Gastrocnemius medialis (tissue), 4 donors: ENCODE measurements around the gene PPP3R2. TPM values are rescaled to one million over a fixed set of nuclear protein-coding genes. Genes with fewer than 3 reads are reported as not detected.

ENCODE experiments used
- ATAC-seq, 2 donors: fragments of 150-250 bp; one replicate each; pipeline ENCODE4 v1.9.1; 2016
- DNase-seq, 2 donors: peaks; one replicate each; pipeline ENCODE4 v3.0.0-alpha.2; 2019
- H3K27ac ChIP-seq, 4 donors: fragments of 200-600 bp; sonication (generic); 1 replicate in 1 of 4; 2 replicates in 3 of 4; pipeline ENCODE4 v1.5.1; 2016 to 2018; ENCODE audit warnings: mild to moderate bottlenecking in 2 of 4, moderate library complexity in 1 of 4
- H3K27me3 ChIP-seq, 3 donors: fragments of 200-600 bp; sonication (generic) in 2 of 3; 1 replicate in 1 of 3; 2 replicates in 2 of 3; pipeline versions ENCODE4 v1.5.1 to v1.6.0; 2016 to 2019; ENCODE audit warnings: mild to moderate bottlenecking in 1 of 3, moderate library complexity in 1 of 3
- H3K36me3 ChIP-seq, 2 donors: fragments of 200-600 bp; sonication (generic) in 1 of 2; one replicate each; pipeline ENCODE4 v1.5.1; 2017 to 2018
- H3K4me1 ChIP-seq, 2 donors: fragments of 200-600 bp; sonication (generic) in 1 of 2; one replicate each; pipeline ENCODE4 v1.5.1; 2016 to 2017; ENCODE audit warnings: mild to moderate bottlenecking in 2 of 2
- H3K4me3 ChIP-seq, 4 donors: fragments of 200-600 bp; sonication (generic) in 3 of 4; 1 replicate in 1 of 4; 2 replicates in 3 of 4; pipeline ENCODE4 v1.5.1; 2016 to 2019; ENCODE audit warnings: mild to moderate bottlenecking in 2 of 4
- H3K9me3 ChIP-seq, 3 donors: fragments of 200-600 bp; sonication (generic) in 2 of 3; 1 replicate in 1 of 3; 2 replicates in 2 of 3; pipeline ENCODE4 v1.5.1; 2016 to 2019
- CTCF ChIP-seq, 5 experiments: fragments of 450-650 bp in 3 of 5; fragments of 200-600 bp in 2 of 5; sonication (generic) in 2 of 5; IDR thresholded peaks in 4 of 5; conservative IDR thresholded peaks in 1 of 5; 1 replicate in 4 of 5; 2 replicates in 1 of 5; pipeline ENCODE4 v1.5.1; 2016 to 2019; ENCODE audit warnings: antibody characterized with exemption in 5 of 5, mild to moderate bottlenecking in 3 of 5, moderate library complexity in 3 of 5
- POLR2A ChIP-seq, 2 donors: fragments of 450-650 bp; IDR thresholded peaks; one replicate each; pipeline ENCODE4 v1.6.1; 2017; ENCODE audit warnings: antibody characterized with exemption in 2 of 2, mild to moderate bottlenecking in 2 of 2, moderate library complexity in 2 of 2
- in situ Hi-C, 4 donors: fragments of 200-750 bp; cut with MboI; loops; one replicate each; pipeline versions ENCODE4 v1.15.0 to v1.8.0; 2017; ENCODE audit warnings: low sequenced_read_pairs in 4 of 4
- intact Hi-C: fragments of 100-400 bp; cut with DNase I; formaldehyde crosslinking; loops from one replicate; pipeline ENCODE4 v1.15.1; 2023; ENCODE audit warnings: low total_unique reads
- total RNA-seq, 4 donors: library from RNA; depleted of rRNA; stranded (reverse); fragments of >200 nt; gene quantifications; one replicate each; pipeline versions ENCODE4 v1.1.0 to v1.2.3, GENCODE V29; 2016

Gene PPP3R2
- total RNA-seq, 4 donors from 2014 or later = not detected

GRCh38 chr9:101605547-101605946 is 10.8 kb upstream of the PPP3R2 start:
- no peaks in the 10 kb centered on the region for H3K4me1 ChIP-seq
- no peaks in the 10 kb centered on the region for H3K9me3 ChIP-seq
- no peak overlapping the region for H3K27ac ChIP-seq
- TF ChIP-seq POLR2A (IDR thresholded peaks at IDR 0.05) (no peak), CTCF (IDR thresholded peaks at IDR 0.05 in 4 of 5, conservative IDR thresholded peaks at IDR 0.05 in 1 of 5) (no peak)
- intact Hi-C loops = no loop called here
- H3K36me3 ChIP-seq = no peaks in the 10 kb centered on the region
- no peak overlapping the region for H3K4me3 ChIP-seq
- in situ Hi-C loops = no loop called here
- DNase-seq (no peak), ATAC-seq (no peak)
- no peaks in the 10 kb centered on the region for H3K27me3 ChIP-seq

- DNase-seq = no peak
These were observed 9.5 kb upstream of the PPP3R2 start for GRCh38 chr9:101604296-101604695.

GRCh38 chr9:101601904-101602765 is 7.4 kb upstream of the PPP3R2 start:
- DNase-seq = no peak
- H3K36me3 ChIP-seq = no peaks in the 10 kb centered on the region
- no peak overlapping the region for H3K4me3 ChIP-seq
- ATAC-seq = no peak
- TF ChIP-seq POLR2A (IDR thresholded peaks at IDR 0.05) = no peak
- peak in 4 of 5 experiments; percentile 15 to 62 (median 43) for TF ChIP-seq CTCF (IDR thresholded peaks at IDR 0.05 in 4 of 5, conservative IDR thresholded peaks at IDR 0.05 in 1 of 5)
- H3K9me3 ChIP-seq = no peaks in the 10 kb centered on the region
- no peaks in the 10 kb centered on the region for H3K27me3 ChIP-seq
- H3K27ac ChIP-seq = no peak overlapping the region
- intact Hi-C loops = loop anchor here (5.0 kb wide), 1 partner anchor 125 kb away; no protein-coding TSS in a partner anchor
- in situ Hi-C loops = loop anchor here in 1 of 4 donors (5.0 kb wide), 1 partner anchor 125 kb away; no protein-coding TSS in a partner anchor
- H3K4me1 ChIP-seq = no peaks in the 10 kb centered on the region

More at GRCh38 chr9:101604296-101604695, 9.5 kb upstream of the PPP3R2 start:
- no peak for ATAC-seq
- intact Hi-C loops = loop anchor here (5.0 kb wide), 1 partner anchor 123 kb away; no protein-coding TSS in a partner anchor
- no peak overlapping the region for H3K4me3 ChIP-seq
- in situ Hi-C loops = loop anchor here in 1 of 4 donors (5.0 kb wide), 1 partner anchor 123 kb away; no protein-coding TSS in a partner anchor
- no peaks in the 10 kb centered on the region for H3K36me3 ChIP-seq
- H3K27ac ChIP-seq = no peak overlapping the region
- no peak for TF ChIP-seq CTCF (IDR thresholded peaks at IDR 0.05 in 4 of 5, conservative IDR thresholded peaks at IDR 0.05 in 1 of 5)
- TF ChIP-seq POLR2A (IDR thresholded peaks at IDR 0.05) = no peak
- no peaks in the 10 kb centered on the region for H3K9me3 ChIP-seq
- H3K4me1 ChIP-seq = no peaks in the 10 kb centered on the region
- H3K27me3 ChIP-seq = no peaks in the 10 kb centered on the region

- Histone ChIP-seq H3K36me3 (no peaks in the 10 kb centered on the region), H3K27me3 (no peaks in the 10 kb centered on the region), H3K27ac (no peak overlapping the region), H3K4me3 (no peak overlapping the region), H3K4me1 (no peaks in the 10 kb centered on the region), H3K9me3 (no peaks in the 10 kb centered on the region)
- DNase-seq = no peak
- ATAC-seq = no peak
- intact Hi-C loops (no loop called here), in situ Hi-C loops (no loop called here)
- no peak for TF ChIP-seq POLR2A (IDR thresholded peaks at IDR 0.05)
- no peak for TF ChIP-seq CTCF (IDR thresholded peaks at IDR 0.05 in 4 of 5, conservative IDR thresholded peaks at IDR 0.05 in 1 of 5)
These were observed 1.4 kb downstream of the PPP3R2 start for GRCh38 chr9:101593345-101593744.
